HG03280 (cell line): ENCODE measurements around the gene DYRK1A.

Experiments
- ATAC-seq: cut with Tn5 transposase; IDR thresholded peaks from one replicate; pipeline ENCODE4 v1.9.1; 2021; ENCODE audit warnings: mild to moderate bottlenecking, moderate library complexity; ENCODE audit not compliant: unreplicated experiment

Gene DYRK1A

DNA sequence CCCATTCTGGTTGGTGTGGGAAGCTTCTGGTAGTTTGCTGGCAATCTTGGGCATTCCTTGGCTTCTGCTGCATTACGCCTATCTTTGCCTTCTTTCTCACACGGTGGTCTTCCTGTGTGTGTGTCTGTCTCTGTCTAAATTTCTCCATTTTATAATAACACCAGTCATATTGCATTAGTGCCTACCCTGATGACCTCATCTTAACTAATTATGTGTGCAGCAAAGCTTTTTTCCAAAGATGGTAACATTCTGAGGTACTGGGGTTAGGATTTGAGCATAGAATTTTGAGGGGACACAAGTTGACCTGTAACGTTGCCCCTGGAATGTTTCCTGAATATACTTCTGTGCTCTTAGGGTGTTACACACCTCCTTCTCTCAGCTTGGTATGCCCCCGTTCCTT lies 77.1 kb downstream of the DYRK1A start:
- no peak for ATAC-seq

GRCh38 chr21:37445228-37445627 lies 78.7 kb downstream of the DYRK1A start:
- ATAC-seq, result no peak

- no peak for ATAC-seq
Measured at GRCh38 chr21:37446552-37446951, 80.0 kb downstream of the DYRK1A start.

GRCh38 chr21:37447288-37447936 lies 80.8 kb downstream of the DYRK1A start:
- ATAC-seq, result no peak

DNA sequence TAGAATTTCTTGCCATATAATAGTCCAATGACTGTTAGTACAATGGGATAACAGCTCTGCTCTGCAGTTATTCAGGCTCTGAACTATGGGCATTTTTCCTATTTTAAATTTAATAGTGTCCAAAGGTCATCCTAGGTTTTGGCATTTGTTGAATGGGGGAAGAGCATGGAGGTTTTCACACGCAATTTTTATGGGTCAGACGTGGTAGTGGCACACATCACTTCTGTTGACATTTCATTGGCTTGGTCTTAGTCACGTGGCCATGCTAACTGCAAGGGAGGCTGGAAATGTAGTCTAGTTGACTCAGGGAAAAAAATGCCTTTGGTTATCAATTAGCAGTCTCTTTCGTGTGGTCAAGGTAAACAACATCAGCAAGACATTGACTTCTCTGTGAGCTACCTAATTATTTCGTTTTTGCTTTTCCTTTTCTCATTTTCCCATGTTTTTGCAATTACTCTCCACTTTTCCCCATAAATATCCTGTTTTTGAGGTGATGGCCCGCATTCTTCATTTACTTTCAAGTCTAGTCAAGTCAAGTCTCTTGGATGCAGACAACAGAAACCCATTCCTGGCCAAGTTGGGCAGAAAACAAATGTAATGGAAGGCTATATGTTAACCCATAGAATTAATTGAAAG lies 82.8 kb downstream of the DYRK1A start:
- ATAC-seq, result no peak

DNA sequence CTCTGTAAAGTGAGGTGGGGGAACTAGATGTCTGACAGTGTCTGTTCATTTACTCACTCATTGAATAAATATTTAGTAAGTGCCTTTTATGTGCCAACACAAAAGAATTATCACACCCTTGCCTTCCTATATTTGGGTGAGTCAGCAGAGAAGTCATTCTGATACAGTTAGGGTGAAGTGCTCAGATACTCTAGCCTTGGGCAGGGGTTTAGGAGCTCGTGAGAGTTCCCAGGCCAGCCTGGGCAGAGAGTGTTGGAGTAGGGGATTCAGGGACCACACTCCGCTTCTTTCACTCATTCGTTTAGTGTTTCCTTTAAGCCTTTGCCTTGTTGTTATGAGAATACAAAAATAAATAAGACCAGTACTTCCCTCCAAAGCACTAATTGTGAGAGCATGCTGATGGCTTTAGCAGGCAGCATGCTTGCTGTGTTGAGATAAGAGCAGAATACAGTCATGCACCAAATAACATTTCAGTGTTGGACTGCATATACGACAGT lies 83.9 kb downstream of the DYRK1A start:
- no peak for ATAC-seq

DNA sequence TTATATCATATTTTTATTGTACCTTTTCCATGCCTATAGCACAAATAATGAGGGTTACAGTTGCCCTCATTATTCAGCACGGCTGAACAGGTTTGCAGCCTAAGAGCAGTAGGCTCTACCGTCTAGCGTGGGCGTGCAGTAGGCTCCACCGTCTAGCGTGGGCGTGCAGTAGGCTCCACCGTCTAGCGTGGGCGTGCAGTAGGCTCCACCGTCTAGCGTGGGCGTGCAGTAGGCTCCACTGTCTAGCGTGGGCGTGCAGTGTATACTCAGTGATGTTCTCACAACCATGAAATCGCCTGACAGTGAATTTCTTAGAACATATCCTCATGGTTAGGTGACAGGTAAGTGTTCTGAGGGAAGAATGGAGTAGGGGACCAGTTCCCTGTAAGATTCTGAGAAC lies 84.9 kb downstream of the DYRK1A start:
- no peak for ATAC-seq

DNA sequence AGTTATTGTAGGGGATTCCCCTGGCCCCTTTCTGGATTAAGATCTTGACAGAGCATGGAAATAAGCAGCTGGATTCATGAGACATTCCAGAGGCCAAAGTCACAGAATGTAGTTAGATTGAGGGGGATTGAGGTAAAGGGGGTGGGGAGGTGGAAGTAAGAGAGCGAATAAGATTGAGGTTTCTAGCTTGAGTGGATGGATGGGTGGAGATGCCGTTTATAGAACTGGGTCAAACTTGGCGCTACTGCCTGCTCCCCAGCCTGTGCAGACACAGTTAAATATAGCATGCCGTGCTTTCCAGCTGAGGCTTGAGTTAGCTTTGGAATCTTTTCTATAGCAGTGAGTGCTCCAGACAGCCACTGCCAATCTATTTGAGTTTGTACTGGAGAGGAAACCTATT lies 85.7 kb downstream of the DYRK1A start:
- no peak for ATAC-seq

DNA sequence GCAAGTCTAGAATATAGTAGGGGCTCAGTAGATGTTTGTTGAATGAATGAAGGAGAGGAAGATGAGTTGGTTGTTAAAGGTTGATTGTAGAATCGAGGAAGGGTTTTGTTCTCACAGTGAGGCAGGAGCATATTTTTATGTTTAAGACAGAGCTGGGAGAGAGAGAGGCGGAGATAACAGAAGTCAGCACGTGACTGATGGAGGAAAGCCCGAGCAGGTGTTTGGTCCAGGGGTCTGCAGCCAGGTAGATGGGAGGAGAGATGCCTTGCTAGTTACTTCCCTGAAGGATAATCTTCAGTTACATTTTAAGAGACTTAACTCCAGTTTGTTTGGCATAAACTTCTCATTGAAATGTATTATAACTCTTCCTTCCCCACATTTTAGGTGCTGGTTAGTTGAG lies 86.8 kb downstream of the DYRK1A start:
- no peak for ATAC-seq

- no peak for ATAC-seq
Measured at GRCh38 chr21:37454869-37455503, 88.4 kb downstream of the DYRK1A start.

DNA sequence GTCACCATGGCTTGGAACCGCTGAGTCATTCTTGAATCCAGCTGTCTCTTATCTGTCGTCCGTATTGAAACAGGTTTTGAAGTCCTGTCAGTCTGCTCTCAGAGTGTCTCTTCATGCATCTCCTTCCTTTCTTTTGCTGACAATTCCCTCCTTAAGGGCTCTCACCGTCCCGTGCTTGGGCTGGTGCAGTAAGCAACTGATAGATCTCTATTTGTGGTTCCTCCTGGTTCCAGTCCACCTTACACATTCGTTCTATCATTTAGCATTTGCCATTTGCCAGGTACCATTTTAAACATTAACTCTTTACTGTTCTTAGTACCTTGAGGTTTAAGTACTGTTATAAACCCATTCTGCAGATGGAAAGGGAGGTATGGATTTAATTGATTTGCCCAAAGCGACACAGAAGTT lies 88.9 kb downstream of the DYRK1A start:
- ATAC-seq, result no peak

DNA sequence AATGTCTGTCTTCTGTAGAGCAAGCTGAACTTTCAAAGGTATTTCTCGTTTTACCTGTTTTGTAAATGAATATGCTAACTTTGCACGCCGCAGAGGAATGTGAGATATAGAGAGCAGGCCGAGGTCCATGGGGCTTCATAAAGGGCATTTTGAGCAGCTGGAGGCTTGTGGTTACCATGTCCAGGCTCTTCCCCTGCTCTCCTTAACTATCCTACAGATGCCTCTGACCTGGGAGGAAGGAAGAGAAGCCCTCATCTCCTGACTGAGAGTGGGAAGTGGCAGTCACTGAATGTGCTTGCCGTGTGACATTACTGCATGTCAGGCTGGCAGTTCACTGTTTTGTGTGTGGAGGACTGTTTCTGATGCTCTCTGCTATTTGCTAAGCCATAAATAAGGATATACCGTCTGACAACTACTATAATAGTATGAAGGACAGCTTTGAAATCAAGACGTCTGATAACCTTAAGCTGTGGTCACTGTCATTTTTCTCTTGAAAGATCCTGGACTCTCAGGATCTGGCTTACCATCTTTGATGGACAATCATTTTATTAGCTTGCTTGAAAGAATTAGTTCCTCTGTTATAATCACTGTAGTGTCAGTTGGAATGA lies 92.2 kb downstream of the DYRK1A start:
- ATAC-seq, result no peak

DNA sequence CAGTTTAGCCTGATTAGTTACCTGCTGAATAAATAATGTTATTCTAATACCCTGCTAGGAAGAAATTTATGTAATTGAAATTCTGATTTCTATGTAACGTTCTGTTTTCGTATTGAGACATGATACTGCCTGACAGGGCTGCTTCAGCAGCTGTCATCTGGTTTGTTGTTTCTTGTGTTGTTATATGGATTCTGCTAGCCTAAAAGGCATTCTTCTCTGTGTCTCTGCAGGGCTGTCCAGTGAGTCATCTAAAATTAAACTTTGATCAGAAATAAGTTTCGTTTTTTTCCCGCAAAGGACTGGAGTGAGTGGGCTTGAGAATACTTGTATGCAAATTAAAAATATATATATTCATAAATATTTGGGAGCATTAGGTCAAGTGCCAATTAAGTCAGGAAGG lies 93.0 kb downstream of the DYRK1A start:
- no peak for ATAC-seq

DNA sequence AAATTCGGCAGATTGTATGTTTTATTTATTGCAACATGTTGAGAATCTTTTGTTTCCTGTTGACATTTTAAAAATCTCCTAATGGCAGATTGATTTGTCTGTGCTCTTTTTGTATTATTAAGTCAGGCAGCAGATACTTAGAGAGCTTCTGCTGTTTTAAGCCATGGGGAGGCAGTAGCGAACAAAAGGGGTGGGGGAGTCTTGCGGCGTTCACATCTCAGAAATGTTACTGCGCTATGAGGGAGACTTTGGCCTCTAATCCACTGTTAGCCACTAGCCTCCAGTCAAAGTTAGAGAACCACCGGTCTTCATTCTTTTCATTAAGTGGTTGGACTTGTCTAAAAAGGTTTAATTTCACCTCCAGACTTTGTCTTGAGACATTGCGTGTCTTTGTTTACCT lies 93.6 kb downstream of the DYRK1A start:
- no peak for ATAC-seq

DNA sequence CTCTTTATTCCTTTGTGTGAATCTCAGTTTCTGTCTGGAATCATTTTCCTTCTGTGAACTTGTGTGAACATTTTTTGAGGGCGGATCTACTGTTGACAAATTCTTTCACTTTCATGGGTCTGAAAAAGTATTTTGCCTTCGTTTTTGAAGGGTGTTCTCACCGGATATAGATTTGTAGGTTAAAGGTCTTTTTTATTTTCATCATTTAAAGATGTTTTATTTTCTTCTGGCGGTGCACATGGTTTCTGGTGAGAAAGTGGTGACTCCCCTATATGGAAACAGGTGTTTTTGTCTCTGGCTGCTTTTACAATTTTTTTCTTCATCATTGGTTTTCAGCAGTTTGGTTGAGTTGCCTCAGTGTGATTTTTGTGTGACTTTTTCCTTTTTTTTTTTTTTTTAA lies 94.9 kb downstream of the DYRK1A start:
- no peak for ATAC-seq

- no peak for ATAC-seq
Measured at GRCh38 chr21:37462087-37462861, 95.7 kb downstream of the DYRK1A start.

GRCh38 chr21:37463083-37463801 lies 96.7 kb downstream of the DYRK1A start:
- ATAC-seq, result no peak

- ATAC-seq, result no peak
Measured at GRCh38 chr21:37467082-37467481, 100.5 kb downstream of the DYRK1A start.

DNA sequence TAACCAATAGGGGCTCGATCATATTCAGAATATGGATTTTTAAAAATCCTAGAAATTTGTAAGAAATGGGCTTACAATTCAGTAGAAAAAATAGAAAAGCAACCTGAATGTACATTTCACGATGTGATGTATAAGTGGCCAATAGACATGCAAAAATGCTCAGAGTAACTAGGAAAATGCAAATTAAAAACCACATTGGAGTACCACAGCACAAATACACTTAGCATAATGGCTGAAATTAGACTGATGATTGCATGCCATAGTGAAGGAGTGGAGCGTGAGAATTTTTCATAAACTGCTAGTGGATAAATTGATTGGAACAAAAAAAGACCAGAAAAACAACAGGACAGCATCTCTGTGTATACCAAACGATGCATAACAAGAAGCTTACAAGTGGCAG lies 102.3 kb downstream of the DYRK1A start:
- no peak for ATAC-seq

DNA sequence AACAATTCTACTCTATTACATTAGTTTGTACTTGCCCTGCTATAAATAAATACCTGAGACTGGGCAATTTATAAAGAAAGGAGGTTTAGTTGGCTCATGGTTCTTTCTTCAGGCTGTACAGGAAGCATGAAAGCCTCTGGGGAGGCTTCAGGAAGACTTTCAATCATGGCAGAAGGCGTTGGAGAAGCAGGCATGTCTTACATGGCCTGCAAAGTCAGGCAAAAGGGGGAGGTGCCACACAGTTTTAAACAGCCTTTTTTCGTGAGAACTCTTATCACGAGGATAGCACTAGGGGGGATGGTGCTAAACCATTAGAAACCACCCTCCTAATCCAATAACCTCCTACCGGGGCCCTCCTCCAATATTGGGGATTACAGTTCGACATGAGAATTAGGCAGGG lies 102.9 kb downstream of the DYRK1A start:
- ATAC-seq, result no peak
